Measurements from ENCODE around the gene FAM53B.

FAM53B gene

DNA sequence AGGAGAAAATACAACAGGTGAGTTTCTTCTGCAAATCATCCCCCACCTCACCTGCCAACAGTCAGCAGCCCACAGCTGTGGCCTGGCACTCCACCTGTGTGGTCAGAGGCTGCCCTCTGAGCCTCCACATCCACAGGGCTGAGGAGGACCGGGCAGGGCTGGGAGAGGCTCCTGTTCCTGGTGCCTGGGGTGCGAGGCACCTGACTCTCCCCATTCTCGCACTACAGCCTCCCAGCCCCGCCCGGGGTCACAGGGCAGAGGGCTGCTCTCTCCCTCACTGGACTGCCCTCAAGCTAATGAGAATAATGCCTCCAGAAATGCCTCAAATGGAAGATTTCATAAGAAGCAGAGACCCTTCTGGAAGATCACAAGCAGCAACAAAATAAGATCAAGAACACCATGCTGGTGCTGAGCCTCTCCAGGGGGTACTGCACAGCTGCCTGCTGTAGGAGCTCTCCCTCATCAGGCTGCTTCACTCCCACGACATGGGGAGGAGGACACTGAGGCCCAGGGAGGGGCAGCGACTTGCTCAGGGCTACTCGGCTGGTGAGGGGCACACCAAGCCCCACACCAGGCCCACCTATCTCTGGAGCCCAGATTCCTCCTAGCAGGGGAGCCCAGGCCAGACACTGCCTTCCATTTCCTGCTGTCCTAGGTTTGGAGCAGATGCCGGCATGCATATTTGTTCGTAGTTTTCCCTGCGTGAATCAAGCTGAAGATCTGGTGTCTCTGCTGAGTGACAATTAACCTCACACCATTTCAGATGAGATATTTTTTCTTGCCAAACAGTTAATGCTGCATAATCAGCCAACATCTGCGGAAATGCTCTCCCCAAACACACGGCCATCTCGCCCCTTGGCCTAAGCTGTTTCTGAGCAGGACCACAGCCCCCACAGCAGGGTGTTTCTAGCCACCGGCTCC, 76.5 kb downstream of the FAM53B start:
- peaks cover 10% of the 10 kb centered on the region for H3K4me1 ChIP-seq (ENCODE audit: insufficient read depth, low read length)
- peaks cover 9% of the 10 kb centered on the region for H3K36me3 ChIP-seq (ENCODE audit: insufficient read depth, low read length)
- no peak overlapping the region for H3K4me3 ChIP-seq (ENCODE audit: low read length)
- H3K27me3 ChIP-seq (ENCODE audit: insufficient read depth, low read length) = no peaks in the 10 kb centered on the region
- no peak overlapping the region for H2AFZ ChIP-seq (ENCODE audit: low read depth, low read length)
- no peaks in the 10 kb centered on the region for H3K9me3 ChIP-seq (ENCODE audit: low read length)

- peaks cover 3% of the 10 kb centered on the region for H3K4me1 ChIP-seq (ENCODE audit: insufficient read depth, low read length)
- H3K27me3 ChIP-seq (ENCODE audit: insufficient read depth, low read length) = no peaks in the 10 kb centered on the region
- no peak overlapping the region for H2AFZ ChIP-seq (ENCODE audit: low read depth, low read length)
- no peaks in the 10 kb centered on the region for H3K9me3 ChIP-seq (ENCODE audit: low read length)
- H3K36me3 ChIP-seq (ENCODE audit: insufficient read depth, low read length) = peaks cover 5% of the 10 kb centered on the region
- no peak overlapping the region for H3K4me3 ChIP-seq (ENCODE audit: low read length)
Measured at GRCh38 chr10:124666494-124666893, 77.7 kb downstream of the FAM53B start.

DNA sequence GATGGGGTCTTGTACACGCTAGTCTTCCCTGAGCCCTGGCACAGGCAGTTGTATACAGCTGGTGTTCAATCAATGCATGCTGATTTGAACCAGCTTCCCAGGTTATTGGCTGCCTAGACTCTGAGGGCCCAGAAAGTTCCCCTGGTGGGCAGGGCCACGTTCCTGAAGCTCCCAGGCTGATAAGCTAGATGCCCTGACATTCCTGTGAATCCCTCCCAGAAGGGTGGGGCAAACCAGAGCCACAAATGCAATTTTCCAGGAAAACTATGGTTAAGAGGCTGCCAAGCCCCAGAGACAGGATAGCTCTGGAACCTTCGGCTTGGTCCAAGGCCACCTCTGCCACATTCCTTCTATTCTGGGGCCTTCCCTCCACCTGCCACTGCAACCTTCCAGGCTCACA, 78.2 kb downstream of the FAM53B start:
- Histone ChIP-seq H3K4me1 (ENCODE audit: insufficient read depth, low read length) (no peaks in the 10 kb centered on the region), H3K27me3 (ENCODE audit: insufficient read depth, low read length) (no peaks in the 10 kb centered on the region), H2AFZ (ENCODE audit: low read depth, low read length) (no peak overlapping the region), H3K4me3 (ENCODE audit: low read length) (no peak overlapping the region), H3K9me3 (ENCODE audit: low read length) (no peaks in the 10 kb centered on the region), H3K36me3 (ENCODE audit: insufficient read depth, low read length) (peaks cover 5% of the 10 kb centered on the region)

DNA sequence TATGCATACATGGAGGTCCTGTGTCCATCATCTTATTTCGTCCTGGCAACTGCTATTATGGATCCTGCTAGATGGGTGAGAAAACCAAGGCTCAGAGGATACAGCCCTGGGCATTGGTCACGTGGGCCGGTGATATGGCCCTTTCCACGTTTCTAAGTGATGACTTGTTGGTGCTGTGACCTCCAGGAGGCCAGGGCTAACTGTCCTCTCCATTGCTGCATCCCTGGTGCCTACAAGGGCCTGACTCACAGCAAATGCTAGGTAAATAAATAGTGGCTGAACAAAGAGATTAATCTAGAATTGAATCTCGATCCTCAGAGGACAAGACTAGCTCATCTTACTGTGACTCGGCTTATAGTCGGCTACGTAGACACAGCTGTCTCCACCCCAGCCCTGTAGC, 78.6 kb downstream of the FAM53B start:
- Histone ChIP-seq H3K36me3 (ENCODE audit: insufficient read depth, low read length) (peaks cover 5% of the 10 kb centered on the region), H3K9me3 (ENCODE audit: low read length) (no peaks in the 10 kb centered on the region), H3K27me3 (ENCODE audit: insufficient read depth, low read length) (no peaks in the 10 kb centered on the region), H3K4me1 (ENCODE audit: insufficient read depth, low read length) (no peaks in the 10 kb centered on the region), H3K4me3 (ENCODE audit: low read length) (no peak overlapping the region), H2AFZ (ENCODE audit: low read depth, low read length) (no peak overlapping the region)

GRCh38 chr10:124665091-124665490, 79.1 kb downstream of the FAM53B start:
- H3K4me1 ChIP-seq (ENCODE audit: insufficient read depth, low read length) = no peaks in the 10 kb centered on the region
- H3K9me3 ChIP-seq (ENCODE audit: low read length) = no peaks in the 10 kb centered on the region
- peaks cover 5% of the 10 kb centered on the region for H3K36me3 ChIP-seq (ENCODE audit: insufficient read depth, low read length)
- H3K4me3 ChIP-seq (ENCODE audit: low read length) = no peak overlapping the region
- H2AFZ ChIP-seq (ENCODE audit: low read depth, low read length) = no peak overlapping the region
- H3K27me3 ChIP-seq (ENCODE audit: insufficient read depth, low read length) = no peaks in the 10 kb centered on the region

DNA sequence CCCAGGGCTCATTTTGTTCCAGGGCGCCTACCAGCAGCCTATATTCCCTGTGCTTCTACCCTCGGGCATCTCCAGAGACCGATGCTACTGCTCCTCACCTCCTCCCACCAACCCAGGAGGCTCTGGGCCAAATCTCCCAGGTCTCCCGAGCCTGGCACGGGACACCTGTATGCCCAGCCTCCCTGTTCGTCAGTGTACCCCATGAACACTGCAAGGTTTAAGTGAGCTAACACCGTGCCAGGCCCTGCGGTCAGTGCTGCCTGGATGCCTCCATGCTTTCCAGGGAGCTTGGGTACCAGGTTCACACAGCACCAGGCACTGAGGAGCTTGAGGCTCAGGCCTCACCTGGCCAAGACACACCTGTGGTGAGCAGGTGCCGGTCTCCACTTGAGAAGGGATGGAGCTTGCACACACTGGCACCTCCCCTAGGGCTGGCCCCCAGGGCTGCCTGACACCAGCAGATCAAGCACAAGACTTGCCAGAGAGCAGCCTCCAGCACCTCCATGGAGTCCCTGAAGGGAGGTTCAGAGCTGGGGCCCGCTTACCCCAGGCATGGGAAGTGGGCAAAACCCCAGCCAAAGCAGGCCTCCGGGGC, 80.3 kb downstream of the FAM53B start:
- no peaks in the 10 kb centered on the region for H3K9me3 ChIP-seq (ENCODE audit: low read length)
- no peak overlapping the region for H2AFZ ChIP-seq (ENCODE audit: low read depth, low read length)
- H3K36me3 ChIP-seq (ENCODE audit: insufficient read depth, low read length) = peaks cover 5% of the 10 kb centered on the region
- no peaks in the 10 kb centered on the region for H3K27me3 ChIP-seq (ENCODE audit: insufficient read depth, low read length)
- H3K4me1 ChIP-seq (ENCODE audit: insufficient read depth, low read length) = no peaks in the 10 kb centered on the region
- no peak overlapping the region for H3K4me3 ChIP-seq (ENCODE audit: low read length)

- no peak overlapping the region for H2AFZ ChIP-seq (ENCODE audit: low read depth, low read length)
- H3K4me1 ChIP-seq (ENCODE audit: insufficient read depth, low read length) = no peaks in the 10 kb centered on the region
- peaks cover 5% of the 10 kb centered on the region for H3K36me3 ChIP-seq (ENCODE audit: insufficient read depth, low read length)
- H3K27me3 ChIP-seq (ENCODE audit: insufficient read depth, low read length) = no peaks in the 10 kb centered on the region
- H3K4me3 ChIP-seq (ENCODE audit: low read length) = no peak overlapping the region
- H3K9me3 ChIP-seq (ENCODE audit: low read length) = no peaks in the 10 kb centered on the region
Measured at GRCh38 chr10:124663228-124663627, 81.0 kb downstream of the FAM53B start.

- Histone ChIP-seq H3K4me3 (ENCODE audit: low read length) (no peak overlapping the region), H3K4me1 (ENCODE audit: insufficient read depth, low read length) (no peaks in the 10 kb centered on the region), H3K36me3 (ENCODE audit: insufficient read depth, low read length) (peaks cover 5% of the 10 kb centered on the region), H3K27me3 (ENCODE audit: insufficient read depth, low read length) (no peaks in the 10 kb centered on the region), H2AFZ (ENCODE audit: low read depth, low read length) (no peak overlapping the region), H3K9me3 (ENCODE audit: low read length) (no peaks in the 10 kb centered on the region)
Measured at GRCh38 chr10:124661660-124662180, 82.5 kb downstream of the FAM53B start.

GRCh38 chr10:124660404-124661125, 83.6 kb downstream of the FAM53B start:
- Histone ChIP-seq H3K27me3 (ENCODE audit: insufficient read depth, low read length) (no peaks in the 10 kb centered on the region), H3K4me1 (ENCODE audit: insufficient read depth, low read length) (no peaks in the 10 kb centered on the region), H2AFZ (ENCODE audit: low read depth, low read length) (no peak overlapping the region), H3K9me3 (ENCODE audit: low read length) (no peaks in the 10 kb centered on the region), H3K4me3 (ENCODE audit: low read length) (no peak overlapping the region), H3K36me3 (ENCODE audit: insufficient read depth, low read length) (peaks cover 13% of the 10 kb centered on the region)

- Histone ChIP-seq H3K27me3 (ENCODE audit: insufficient read depth, low read length) (no peaks in the 10 kb centered on the region), H3K36me3 (ENCODE audit: insufficient read depth, low read length) (peaks cover 18% of the 10 kb centered on the region), H3K9me3 (ENCODE audit: low read length) (no peaks in the 10 kb centered on the region), H2AFZ (ENCODE audit: low read depth, low read length) (no peak overlapping the region), H3K4me3 (ENCODE audit: low read length) (no peak overlapping the region), H3K4me1 (ENCODE audit: insufficient read depth, low read length) (peaks cover under 1% of the 10 kb centered on the region)
Measured at GRCh38 chr10:124659380-124659779, 84.8 kb downstream of the FAM53B start.

DNA sequence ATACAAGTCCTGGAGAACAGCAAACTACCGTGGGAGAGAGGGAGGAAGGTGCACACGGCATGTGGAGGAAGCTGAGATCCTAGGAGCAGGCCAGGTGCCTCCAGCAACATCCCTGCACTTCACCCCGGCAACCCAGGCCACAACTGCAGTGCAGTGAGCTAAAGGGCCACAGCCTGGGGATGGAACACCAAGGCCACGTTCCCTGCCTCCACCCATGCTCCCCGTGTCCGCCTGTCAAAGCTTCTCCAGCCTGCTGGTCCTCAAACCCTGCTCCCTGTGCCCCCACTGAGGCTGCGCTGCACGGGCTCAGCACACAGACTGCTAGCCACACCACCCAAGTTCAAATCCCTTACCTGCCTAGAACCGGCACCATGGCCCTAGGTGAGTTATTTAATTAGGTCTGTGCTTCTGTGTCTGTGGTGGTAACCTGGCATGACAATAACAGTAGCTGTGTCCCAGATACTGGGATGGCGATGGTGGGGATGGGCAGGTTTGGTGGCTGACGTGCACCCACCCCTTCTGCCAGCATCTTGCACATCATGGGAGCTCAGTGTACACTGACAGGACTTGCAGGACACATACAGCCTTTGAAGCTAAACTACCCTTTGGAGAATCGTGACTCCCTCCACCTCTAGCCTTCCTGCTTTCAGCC, 85.5 kb downstream of the FAM53B start:
- Histone ChIP-seq H3K36me3 (ENCODE audit: insufficient read depth, low read length) (peaks cover 20% of the 10 kb centered on the region), H2AFZ (ENCODE audit: low read depth, low read length) (no peak overlapping the region), H3K4me1 (ENCODE audit: insufficient read depth, low read length) (peaks cover 5% of the 10 kb centered on the region), H3K27me3 (ENCODE audit: insufficient read depth, low read length) (no peaks in the 10 kb centered on the region), H3K9me3 (ENCODE audit: low read length) (no peaks in the 10 kb centered on the region), H3K4me3 (ENCODE audit: low read length) (no peak overlapping the region)

DNA sequence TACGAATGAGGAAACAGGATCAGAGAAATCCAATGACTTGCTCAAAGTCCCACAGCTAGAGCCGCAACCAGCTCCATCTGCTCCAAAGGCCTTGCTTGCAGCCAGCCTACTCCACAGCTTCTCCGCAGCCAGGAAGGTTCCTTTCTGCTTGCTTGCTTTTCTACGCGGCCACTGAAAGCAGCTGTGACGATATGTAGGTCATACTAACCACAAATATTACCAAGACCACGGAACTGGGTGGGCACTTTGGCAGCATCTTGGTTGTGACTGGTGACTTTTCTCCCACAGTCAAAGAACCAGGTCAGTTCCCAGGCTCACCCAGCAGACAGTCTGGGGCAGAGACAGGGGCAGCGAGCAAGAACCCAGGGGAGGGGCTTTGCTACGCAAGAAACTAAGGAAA, 86.4 kb downstream of the FAM53B start:
- Histone ChIP-seq H3K4me1 (ENCODE audit: insufficient read depth, low read length) (peaks cover 5% of the 10 kb centered on the region), H3K36me3 (ENCODE audit: insufficient read depth, low read length) (peaks cover 15% of the 10 kb centered on the region), H2AFZ (ENCODE audit: low read depth, low read length) (no peak overlapping the region), H3K4me3 (ENCODE audit: low read length) (no peak overlapping the region), H3K9me3 (ENCODE audit: low read length) (no peaks in the 10 kb centered on the region), H3K27me3 (ENCODE audit: insufficient read depth, low read length) (no peaks in the 10 kb centered on the region)

Measured in neuron (in vitro differentiated cells).